Panc1 (cell line): ENCODE data around the gene RRBP1. TPM values are rescaled to one million over a fixed set of nuclear protein-coding genes. Genes with fewer than 3 reads are reported as not detected.

Experiments used
- ATAC-seq: fragments of 200-7000 bp; cut with Tn5 transposase; 2 replicates; pipeline ENCODE4 v1.9.1; 2020; ENCODE audit warnings: mild to moderate bottlenecking, moderate library complexity
- BruUV-seq: library from RNA; stranded (reverse); fragments of 400-500 nt; replicated peaks from 2 replicates; lab custom pipeline; 2021; lab: Mats Ljungman, UMichigan
- CTCF ChIA-PET: fragments of 300-600 bp; sonication (Branson Sonifier 250); formaldehyde crosslinking; loops from one replicate; lab custom pipeline; 2022; ENCODE audit warnings: antibody characterized with exemption; lab: Charles Lee
- POLR2A ChIA-PET: fragments of 300-600 bp; sonication (Branson Sonifier 250); formaldehyde crosslinking; loops from one replicate; lab custom pipeline; 2022; ENCODE audit warnings: antibody characterized with exemption; lab: Charles Lee
- DNase-seq: peaks from one replicate; pipeline ENCODE4 v3.0.0-alpha.2; 2010; ENCODE audit warnings: low read depth, low spot score
- H3K27ac ChIP-seq: 2 replicates; pipeline ENCODE4 v1.5.1; 2011; ENCODE audit warnings: mild to moderate bottlenecking, low read length, inconsistent platforms
- H3K27me3 ChIP-seq: fragments of 200-500 bp; sonication (Bioruptor generic); 2 replicates; pipeline ENCODE4 v1.6.0; 2014; ENCODE audit warnings: low read length, inconsistent platforms; ENCODE audit not compliant: control insufficient read depth, insufficient read depth
- H3K36me3 ChIP-seq: fragments of 200-500 bp; sonication (Bioruptor generic); 2 replicates; pipeline ENCODE4 v1.5.1; 2014; ENCODE audit warnings: inconsistent platforms, mild to moderate bottlenecking, low read length, moderate library complexity; ENCODE audit not compliant: control insufficient read depth, insufficient read depth
- H3K4me1 ChIP-seq: 2 replicates; pipeline ENCODE4 v1.5.1; 2011; ENCODE audit warnings: inconsistent platforms, mild to moderate bottlenecking, low read length, moderate library complexity; ENCODE audit not compliant: control insufficient read depth, insufficient read depth
- H3K4me3 ChIP-seq, 2 experiments: 2 replicates each; pipeline ENCODE4 v1.5.1; 2011 to 2012; ENCODE audit warnings: low read depth in 2 of 2, low read length in 2 of 2, mild to moderate bottlenecking in 2 of 2, inconsistent platforms in 1 of 2, moderate library complexity in 1 of 2
- H3K9me3 ChIP-seq: fragments of 200-500 bp; sonication (Bioruptor generic); 2 replicates; pipeline ENCODE4 v1.5.1; 2014; ENCODE audit warnings: low read depth, mild to moderate bottlenecking, inconsistent platforms, low read length, moderate library complexity; ENCODE audit not compliant: control insufficient read depth, insufficient read depth
- POLR2AphosphoS5 ChIP-seq: IDR thresholded peaks from 2 replicates; pipeline ENCODE4 v1.6.1; 2012; ENCODE audit warnings: mild to moderate bottlenecking, low read depth, low read length, moderate library complexity
- SIN3A ChIP-seq: IDR thresholded peaks from 2 replicates; pipeline ENCODE4 v1.6.1; 2012; ENCODE audit warnings: low read depth, mild to moderate bottlenecking, low read length, moderate library complexity, borderline replicate concordance; ENCODE audit not compliant: insufficient read depth
- TCF7L2 ChIP-seq: IDR thresholded peaks from 2 replicates; pipeline ENCODE4 v1.6.1; 2011; ENCODE audit warnings: mild to moderate bottlenecking, low read depth, low read length, inconsistent platforms
- in situ Hi-C: cut with HindIII; loops from 2 replicates; pipeline ENCODE4 v1.10.0; 2016; ENCODE audit warnings: low sequenced_read_pairs, low pct_unique_long_range_greater_than_20kb
- intact Hi-C: fragments of 100-400 bp; cut with micrococcal nuclease; formaldehyde crosslinking; loops from one replicate; pipeline ENCODE4 v1.10.0; 2022; ENCODE audit not compliant: unreplicated experiment
- total RNA-seq: library from RNA; stranded (reverse); gene quantifications from one replicate; pipeline ENCODE4 v1.2.1, GENCODE V29; 2021; ENCODE audit not compliant: unreplicated experiment
- TF ChIP-seq, protein P1 (sequence below): fragments of 450-650 bp; IDR thresholded peaks from 2 replicates; pipeline ENCODE4 v1.5.1; 2017; ENCODE audit warnings: mild to moderate bottlenecking
- TF ChIP-seq, protein P2 (sequence below), 2 experiments: IDR thresholded peaks; 2 replicates each; pipeline ENCODE4 v1.6.1; 2011 to 2012; ENCODE audit warnings: low read depth in 2 of 2, control low read depth in 1 of 2, low read length in 1 of 2, mild to moderate bottlenecking in 1 of 2, moderate library complexity in 1 of 2; ENCODE audit not compliant: insufficient read depth in 1 of 2

The RRBP1 gene
- total RNA-seq, 1 experiment from 2014 or later, result 152 TPM

DNA sequence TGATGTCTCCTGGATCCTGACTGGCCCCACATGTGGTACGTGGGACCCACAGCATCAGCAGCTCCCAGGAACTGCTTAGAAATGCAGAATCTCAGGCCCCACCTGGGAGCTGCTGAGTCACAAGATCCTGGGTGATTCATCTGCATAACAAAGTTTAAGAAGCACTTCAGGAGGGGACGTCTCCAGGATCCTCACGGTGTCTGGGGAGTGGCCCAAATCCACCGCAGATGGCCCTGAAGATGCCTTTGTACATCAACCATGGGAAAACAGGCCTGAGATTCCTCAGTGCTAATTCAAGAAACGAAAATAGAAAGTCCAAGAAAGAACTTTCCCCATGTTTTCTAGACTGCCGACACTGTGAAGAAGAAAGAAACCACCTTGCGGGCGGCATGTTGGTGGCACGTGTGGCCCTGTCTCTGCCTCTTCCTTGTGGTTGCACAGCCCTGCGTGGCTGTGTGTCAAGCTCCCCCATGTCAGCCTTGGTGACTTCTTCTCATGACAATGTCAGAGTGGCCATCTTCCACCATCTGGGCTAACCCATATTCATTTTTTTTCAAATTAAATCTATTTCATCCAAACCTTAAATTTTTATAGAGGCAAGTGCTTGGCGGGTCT, 26.1 kb downstream of the RRBP1 start:
- H3K27me3 ChIP-seq, result no peaks in the 10 kb centered on the region
- no peak for ATAC-seq
- ChIA-PET CTCF (interaction anchor here (0.5 to 0.6 kb wide), 2 partner anchors 26 to 835 kb away, joined by 3 to 10 read pairs; no protein-coding TSS in a partner anchor), POLR2A (no interaction called here)
- intact Hi-C loops, result no loop called here
- no peak for TF ChIP-seq SIN3A
- TF ChIP-seq, protein P1, sequence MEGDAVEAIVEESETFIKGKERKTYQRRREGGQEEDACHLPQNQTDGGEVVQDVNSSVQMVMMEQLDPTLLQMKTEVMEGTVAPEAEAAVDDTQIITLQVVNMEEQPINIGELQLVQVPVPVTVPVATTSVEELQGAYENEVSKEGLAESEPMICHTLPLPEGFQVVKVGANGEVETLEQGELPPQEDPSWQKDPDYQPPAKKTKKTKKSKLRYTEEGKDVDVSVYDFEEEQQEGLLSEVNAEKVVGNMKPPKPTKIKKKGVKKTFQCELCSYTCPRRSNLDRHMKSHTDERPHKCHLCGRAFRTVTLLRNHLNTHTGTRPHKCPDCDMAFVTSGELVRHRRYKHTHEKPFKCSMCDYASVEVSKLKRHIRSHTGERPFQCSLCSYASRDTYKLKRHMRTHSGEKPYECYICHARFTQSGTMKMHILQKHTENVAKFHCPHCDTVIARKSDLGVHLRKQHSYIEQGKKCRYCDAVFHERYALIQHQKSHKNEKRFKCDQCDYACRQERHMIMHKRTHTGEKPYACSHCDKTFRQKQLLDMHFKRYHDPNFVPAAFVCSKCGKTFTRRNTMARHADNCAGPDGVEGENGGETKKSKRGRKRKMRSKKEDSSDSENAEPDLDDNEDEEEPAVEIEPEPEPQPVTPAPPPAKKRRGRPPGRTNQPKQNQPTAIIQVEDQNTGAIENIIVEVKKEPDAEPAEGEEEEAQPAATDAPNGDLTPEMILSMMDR, result no peak
- no peak for TF ChIP-seq POLR2AphosphoS5
- TF ChIP-seq, protein P2, sequence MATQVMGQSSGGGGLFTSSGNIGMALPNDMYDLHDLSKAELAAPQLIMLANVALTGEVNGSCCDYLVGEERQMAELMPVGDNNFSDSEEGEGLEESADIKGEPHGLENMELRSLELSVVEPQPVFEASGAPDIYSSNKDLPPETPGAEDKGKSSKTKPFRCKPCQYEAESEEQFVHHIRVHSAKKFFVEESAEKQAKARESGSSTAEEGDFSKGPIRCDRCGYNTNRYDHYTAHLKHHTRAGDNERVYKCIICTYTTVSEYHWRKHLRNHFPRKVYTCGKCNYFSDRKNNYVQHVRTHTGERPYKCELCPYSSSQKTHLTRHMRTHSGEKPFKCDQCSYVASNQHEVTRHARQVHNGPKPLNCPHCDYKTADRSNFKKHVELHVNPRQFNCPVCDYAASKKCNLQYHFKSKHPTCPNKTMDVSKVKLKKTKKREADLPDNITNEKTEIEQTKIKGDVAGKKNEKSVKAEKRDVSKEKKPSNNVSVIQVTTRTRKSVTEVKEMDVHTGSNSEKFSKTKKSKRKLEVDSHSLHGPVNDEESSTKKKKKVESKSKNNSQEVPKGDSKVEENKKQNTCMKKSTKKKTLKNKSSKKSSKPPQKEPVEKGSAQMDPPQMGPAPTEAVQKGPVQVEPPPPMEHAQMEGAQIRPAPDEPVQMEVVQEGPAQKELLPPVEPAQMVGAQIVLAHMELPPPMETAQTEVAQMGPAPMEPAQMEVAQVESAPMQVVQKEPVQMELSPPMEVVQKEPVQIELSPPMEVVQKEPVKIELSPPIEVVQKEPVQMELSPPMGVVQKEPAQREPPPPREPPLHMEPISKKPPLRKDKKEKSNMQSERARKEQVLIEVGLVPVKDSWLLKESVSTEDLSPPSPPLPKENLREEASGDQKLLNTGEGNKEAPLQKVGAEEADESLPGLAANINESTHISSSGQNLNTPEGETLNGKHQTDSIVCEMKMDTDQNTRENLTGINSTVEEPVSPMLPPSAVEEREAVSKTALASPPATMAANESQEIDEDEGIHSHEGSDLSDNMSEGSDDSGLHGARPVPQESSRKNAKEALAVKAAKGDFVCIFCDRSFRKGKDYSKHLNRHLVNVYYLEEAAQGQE (IDR thresholded peaks at IDR 0.05; ENCODE audit: insufficient read depth in 1 of 2, low read depth in 2 of 2, low read length in 1 of 2), result no peak
- no peak for TF ChIP-seq TCF7L2
- peaks cover 16% of the 10 kb centered on the region for H3K4me1 ChIP-seq
- H3K27ac ChIP-seq, result no peak overlapping the region
- DNase-seq, result no peak
- in situ Hi-C loops, result no loop called here
- H3K9me3 ChIP-seq, result no peaks in the 10 kb centered on the region
- no TSS peak for BruUV-seq
- 0 out of 2 replicates have a peak, but pooled peaks cover 4% of the 10 kb centered on the region for H3K36me3 ChIP-seq
- no peak overlapping the region for H3K4me3 ChIP-seq

DNA sequence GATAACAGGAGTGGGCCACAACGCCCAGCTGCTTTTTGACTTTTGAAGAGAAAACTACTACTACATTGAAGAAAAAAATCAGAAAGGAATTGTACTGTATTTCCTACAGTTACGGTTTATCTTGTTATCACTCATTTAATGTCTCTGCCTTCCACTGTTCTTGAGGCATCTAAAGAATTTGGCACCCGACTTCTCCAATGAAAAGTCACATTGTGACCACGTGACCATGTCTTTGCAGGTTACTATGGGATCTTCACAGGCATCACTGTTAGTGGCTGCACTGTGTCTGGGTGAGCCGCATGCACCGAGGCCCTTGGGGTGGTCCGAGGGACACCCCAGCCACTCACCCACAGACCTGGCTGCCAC, 26.8 kb downstream of the RRBP1 start:
- Histone ChIP-seq H3K27me3 (no peaks in the 10 kb centered on the region), H3K9me3 (no peaks in the 10 kb centered on the region), H3K4me1 (peaks cover 23% of the 10 kb centered on the region), H3K27ac (no peak overlapping the region), H3K36me3 (0 out of 2 replicates have a peak, but pooled peaks cover 4% of the 10 kb centered on the region), H3K4me3 (no peak overlapping the region)
- in situ Hi-C loops, result no loop called here
- DNase-seq, result no peak
- intact Hi-C loops, result no loop called here
- POLR2A ChIA-PET, result no interaction called here
- no peak for ATAC-seq
- BruUV-seq, result no TSS peak
- TF ChIP-seq, protein P2 (IDR thresholded peaks at IDR 0.05; ENCODE audit: insufficient read depth in 1 of 2, low read depth in 2 of 2, low read length in 1 of 2), result no peak
- TF ChIP-seq, protein P1, result peak; percentile 50
- TF ChIP-seq POLR2AphosphoS5, result no peak
- CTCF ChIA-PET, result no interaction called here
